Measurements from ENCODE around the gene RPL13.
A peak's percentile ranks its signal among the peaks of the same experiment; 100 is the strongest.

The RPL13 gene

GRCh38 chr16:89599451-89599858 lies 39.0 kb downstream of the RPL13 start:
- no peak for DNase-seq (ENCODE audit: low read depth)

GRCh38 chr16:89599902-89600301 lies 39.4 kb downstream of the RPL13 start:
- DNase-seq (ENCODE audit: low read depth) = no peak

DNA sequence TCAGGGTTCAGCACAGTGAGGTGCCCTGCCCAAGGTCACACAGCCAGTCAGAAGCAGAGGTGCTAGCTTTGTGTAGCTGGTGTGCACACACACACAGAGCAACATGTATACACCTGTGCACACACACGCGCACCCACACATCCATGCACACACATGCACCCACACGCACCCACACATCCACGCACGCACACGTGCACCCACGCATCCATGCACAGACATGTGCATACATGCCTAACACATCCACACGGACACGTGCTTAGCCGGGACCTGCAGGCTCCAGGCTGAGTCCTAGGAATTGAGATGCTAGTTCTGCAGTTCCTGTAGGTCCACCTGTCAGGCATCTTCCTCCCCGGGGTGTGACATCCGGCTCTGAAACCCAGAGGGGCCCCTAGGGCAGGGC lies 39.9 kb downstream of the RPL13 start:
- no peak for DNase-seq (ENCODE audit: low read depth)

GRCh38 chr16:89600956-89601355 lies 40.5 kb downstream of the RPL13 start:
- DNase-seq (ENCODE audit: low read depth) = no peak

GRCh38 chr16:89601906-89602272 lies 41.4 kb downstream of the RPL13 start:
- no peak for DNase-seq (ENCODE audit: low read depth)

DNA sequence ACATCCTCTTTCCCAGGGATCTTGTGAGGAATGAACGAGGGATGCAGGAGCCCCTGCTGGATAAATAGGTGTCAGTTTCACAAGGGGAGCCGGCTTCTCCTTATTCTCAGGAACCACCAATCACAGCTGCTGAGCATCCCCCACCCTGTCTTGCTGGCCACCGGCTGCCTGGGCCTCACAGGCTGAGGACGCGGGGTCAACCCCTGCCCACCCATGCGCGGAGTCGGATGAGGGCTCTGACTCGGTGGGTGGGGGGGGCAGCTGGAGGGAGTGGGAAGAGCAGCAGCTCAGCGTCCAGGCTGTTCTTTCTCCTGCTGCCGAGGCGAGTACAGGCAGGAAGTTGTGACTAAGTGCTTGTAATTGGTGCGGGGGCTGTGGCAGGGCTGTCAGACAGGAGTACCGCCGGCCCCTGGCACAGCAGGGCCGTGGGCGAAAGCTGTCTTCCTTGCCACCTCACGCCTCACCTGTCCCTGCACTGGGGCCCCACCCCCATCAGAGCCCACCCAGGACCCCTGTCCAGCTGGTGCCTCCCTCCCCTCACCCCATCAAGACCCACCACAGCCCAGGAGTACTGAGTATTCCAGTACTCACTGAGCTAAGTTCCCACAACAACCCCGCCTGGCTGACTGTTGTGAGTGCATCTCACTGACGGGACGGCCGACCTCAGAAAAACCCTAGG lies 41.9 kb downstream of the RPL13 start:
- DNase-seq (ENCODE audit: low read depth) = peak; percentile 42

- no peak for DNase-seq (ENCODE audit: low read depth)
These were observed 42.6 kb downstream of the RPL13 start for GRCh38 chr16:89602952-89603590.

GRCh38 chr16:89604764-89605163 lies 44.3 kb downstream of the RPL13 start:
- no peak for DNase-seq (ENCODE audit: low read depth)

DNA sequence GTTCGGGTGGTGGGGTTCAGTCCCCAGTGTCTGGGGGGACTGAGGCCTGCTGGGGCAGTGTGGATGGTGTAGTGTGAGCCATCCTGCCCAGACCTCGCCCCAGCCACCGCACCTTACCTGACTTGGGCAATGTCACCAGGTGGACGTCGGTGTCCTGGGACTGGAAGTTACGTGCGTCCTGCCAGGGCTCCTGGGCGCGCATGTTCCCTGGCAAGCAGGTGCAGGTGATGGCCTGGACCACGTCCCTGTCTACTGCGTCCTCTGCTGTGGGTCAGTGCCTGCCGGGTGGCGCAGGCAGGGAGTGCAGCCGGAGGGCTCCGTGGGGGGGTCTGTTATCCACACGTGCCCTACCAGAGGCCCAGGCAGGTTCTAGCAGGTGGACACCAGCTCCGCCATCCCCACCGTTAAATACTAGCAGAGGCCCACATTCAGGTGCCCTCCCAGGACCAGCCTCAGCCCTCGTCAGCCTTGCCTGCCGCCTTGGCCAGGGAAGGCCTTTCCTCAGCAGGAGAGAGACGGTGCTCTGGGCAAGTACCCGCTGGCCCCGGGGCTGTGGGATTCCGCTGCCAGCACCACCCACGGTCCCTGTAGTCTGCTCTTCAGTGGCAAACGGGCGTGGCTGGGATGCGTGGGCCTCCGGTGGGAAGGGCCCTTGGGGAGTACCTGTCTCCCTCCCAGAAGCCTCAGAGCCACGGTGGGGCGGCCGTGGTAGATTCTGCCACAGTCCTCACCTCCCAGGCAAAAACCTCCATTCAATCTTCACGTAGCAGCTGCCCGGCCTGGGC lies 44.9 kb downstream of the RPL13 start:
- no peak for DNase-seq (ENCODE audit: low read depth)

DNA sequence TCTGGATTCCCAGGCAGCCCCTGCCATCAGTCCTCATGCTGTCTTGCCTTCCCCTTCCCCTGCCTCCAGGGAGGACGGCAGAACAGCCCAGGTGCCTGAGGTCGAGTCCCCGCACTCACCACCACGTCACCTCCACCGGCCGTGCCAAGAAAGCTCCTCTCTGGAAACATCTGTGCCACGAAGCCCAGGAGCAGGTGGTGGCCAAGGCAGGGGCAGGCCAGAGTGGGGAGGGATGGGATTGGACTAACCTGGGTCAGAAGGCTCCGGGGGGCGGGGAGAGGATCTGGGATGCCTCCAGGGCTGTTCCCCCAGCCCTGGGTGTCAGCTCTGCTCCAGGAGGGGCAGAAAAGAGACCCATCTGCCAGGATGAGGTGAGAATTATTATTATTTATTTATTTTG lies 45.5 kb downstream of the RPL13 start:
- DNase-seq (ENCODE audit: low read depth) = no peak

GRCh38 chr16:89607453-89607852 lies 47.0 kb downstream of the RPL13 start:
- no peak for DNase-seq (ENCODE audit: low read depth)

GRCh38 chr16:89607937-89608740 lies 47.7 kb downstream of the RPL13 start:
- no peak for DNase-seq (ENCODE audit: low read depth)

DNA sequence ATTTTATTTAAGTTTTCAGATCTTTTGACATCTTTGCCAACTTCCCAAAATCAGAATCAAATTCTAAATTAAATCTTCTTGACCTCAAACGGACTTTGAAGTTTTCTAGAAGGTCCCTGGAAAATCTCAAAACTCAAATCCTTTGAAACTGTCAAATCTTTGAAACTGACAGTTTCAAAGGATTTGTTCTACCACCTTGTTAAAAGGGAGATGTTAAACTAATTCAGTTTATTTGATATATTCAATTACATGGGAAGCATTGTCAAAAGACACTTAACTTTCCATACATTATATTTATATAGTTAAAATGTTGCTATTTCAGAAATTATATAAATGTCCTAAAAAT lies 49.6 kb downstream of the RPL13 start:
- DNase-seq (ENCODE audit: low read depth) = no peak

DNA sequence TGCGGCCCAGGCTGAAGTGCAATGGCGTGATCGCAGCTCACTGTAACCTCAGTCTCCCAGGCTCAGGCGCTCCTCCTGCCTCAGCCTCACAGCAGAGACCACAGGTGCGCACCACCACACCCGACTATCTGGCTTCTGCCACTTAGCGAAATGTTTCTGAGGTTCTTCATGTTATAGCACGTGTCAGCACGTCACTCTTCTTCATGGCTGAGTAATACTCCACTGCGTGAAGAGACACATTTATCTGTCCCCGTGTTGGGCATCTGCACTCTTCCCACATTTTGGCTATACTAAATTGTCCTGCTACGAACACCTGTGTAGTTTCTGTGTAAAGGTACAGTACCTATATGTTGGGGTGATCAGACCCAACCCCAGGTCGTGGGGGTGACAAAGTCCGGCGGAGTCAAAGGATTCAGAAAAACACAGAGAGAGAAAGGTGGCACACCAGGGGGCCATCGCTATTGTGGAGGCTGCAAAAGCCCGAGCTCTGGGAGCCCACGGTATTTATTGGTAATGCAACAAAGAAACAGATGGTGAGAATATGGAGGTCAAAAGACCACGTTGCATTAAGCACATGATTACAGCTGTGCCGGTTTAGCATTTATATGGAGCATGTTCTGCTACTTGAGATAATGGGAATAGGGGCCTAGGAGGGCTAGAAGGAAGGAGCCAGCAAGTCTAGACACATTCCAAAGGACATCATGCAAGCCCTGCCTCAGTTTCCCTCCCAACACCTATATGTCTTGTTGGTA lies 52.1 kb downstream of the RPL13 start:
- no peak for DNase-seq (ENCODE audit: low read depth)

DNA sequence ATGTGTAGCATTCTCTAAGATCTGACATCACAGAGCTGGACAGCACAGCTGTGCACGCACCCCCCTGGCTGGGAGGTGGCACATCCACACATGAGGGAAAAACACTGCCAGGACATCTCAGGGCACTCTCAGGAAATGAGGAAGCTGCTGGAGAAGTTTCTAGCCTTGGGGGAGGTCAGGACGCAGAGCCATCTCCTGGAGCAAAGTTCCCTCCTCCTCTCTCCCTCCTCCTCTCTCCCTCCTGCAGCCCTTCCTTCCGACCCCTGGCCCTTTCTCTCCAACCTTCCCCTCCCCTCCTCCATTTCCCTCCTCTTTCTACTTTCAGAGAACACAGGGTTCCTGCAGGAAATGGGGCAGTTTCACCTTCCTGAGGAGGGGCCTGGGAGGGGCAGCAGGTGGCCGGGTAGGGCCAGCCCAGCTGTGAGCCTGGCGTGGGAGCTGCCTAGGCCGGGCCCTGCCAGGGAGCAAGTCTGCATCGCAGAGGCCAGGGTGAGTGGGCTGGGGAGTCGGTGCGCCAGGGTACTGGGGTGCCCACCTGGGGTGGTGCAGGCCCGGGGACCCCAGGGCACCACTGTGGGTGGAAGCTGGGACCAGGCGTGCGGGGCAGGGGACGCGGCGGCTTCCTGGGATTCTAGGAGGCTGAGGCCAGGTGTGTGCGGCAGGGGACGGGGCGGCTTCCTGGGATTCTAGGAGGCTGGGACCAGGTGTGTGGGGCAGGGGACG lies 52.9 kb downstream of the RPL13 start, which contains the start of gene DPEP1:
Gene DPEP1 (plus strand): TSS at position 412 of the 723 bp plus-strand sequence. CDS start 16,769 bp downstream, outside the sequence.
- no peak for DNase-seq (ENCODE audit: low read depth)

DNA sequence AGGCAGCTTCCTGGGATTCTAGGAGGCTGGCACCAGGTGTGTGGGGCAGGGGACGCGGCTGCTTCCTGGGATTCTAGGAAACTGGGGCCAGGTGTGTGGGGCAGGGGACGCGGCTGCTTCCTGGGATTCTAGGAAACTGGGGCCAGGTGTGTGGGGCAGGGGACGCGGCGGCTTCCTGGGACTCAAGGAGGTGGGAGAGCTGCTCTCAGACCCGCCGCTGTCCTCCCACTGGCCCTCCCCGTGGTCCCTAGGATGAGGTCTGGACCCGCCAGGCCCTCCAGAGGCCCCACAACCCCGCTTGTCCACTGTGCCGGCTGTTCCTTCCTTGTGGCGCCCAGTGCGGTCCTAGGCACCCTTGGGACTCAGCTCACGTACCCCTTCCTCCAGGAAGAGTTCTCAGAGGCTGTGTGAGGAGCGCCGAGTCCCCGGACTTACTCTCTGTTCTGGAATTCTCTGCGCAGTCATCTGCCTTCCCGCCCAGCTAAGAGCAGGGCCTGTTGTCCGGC lies 53.5 kb downstream of the RPL13 start:
- no peak for DNase-seq (ENCODE audit: low read depth)
